ENCODE data around the gene TNFRSF17.
"Not testable (repeated sequence)": the region's sequence is repeated elsewhere in the genome, so short reads cannot be mapped to it uniquely, and the experiment has no call there.

Gene TNFRSF17

GRCh38 chr16:11964761-11965551 is at the start of gene TNFRSF17:
TSS of gene TNFRSF17 (plus strand) at chr16:11965210. CDS start at chr16:11965325, 115 bp downstream.
- no peak for DNase-seq

GRCh38 chr16:11915644-11916523 is 49.1 kb upstream of the TNFRSF17 start, which contains the start of gene GSPT1:
TSS of gene GSPT1 (minus strand) at chr16:11915956. CDS start at chr16:11915720, 236 bp downstream.
- peak; percentile 98 for DNase-seq

- no peak for DNase-seq
Observed at GRCh38 chr16:11916524-11917285, 48.3 kb upstream of the TNFRSF17 start.

GRCh38 chr16:11924046-11924445 is 41.0 kb upstream of the TNFRSF17 start:
- not testable (repeated sequence) for DNase-seq

- not testable (repeated sequence) for DNase-seq
Observed at GRCh38 chr16:11927350-11927749, 37.7 kb upstream of the TNFRSF17 start.

- DNase-seq = not testable (repeated sequence)
Observed at GRCh38 chr16:11941945-11942344, 23.1 kb upstream of the TNFRSF17 start, which contains the start of gene NPIPB2. TSS of gene NPIPB2 (minus strand) at chr16:11942045. CDS start at chr16:11942045, 0 bp downstream.

- DNase-seq = no peak
Observed at GRCh38 chr16:11946433-11946832, 18.6 kb upstream of the TNFRSF17 start.

- DNase-seq = no peak
Observed at GRCh38 chr16:11948819-11949218, 16.2 kb upstream of the TNFRSF17 start.

- DNase-seq = peak; percentile 18
Observed at GRCh38 chr16:11949527-11949926, 15.5 kb upstream of the TNFRSF17 start.

- no peak for DNase-seq
Observed at GRCh38 chr16:11950388-11950787, 14.6 kb upstream of the TNFRSF17 start.

GRCh38 chr16:11953576-11953975 is 11.4 kb upstream of the TNFRSF17 start:
- not testable (repeated sequence) for DNase-seq

- DNase-seq = no peak
Observed at GRCh38 chr16:11955713-11956123, 9.3 kb upstream of the TNFRSF17 start.

- no peak for DNase-seq
Observed at GRCh38 chr16:11956558-11956957, 8.5 kb upstream of the TNFRSF17 start.

- DNase-seq = no peak
Observed at GRCh38 chr16:11957591-11958395, 7.2 kb upstream of the TNFRSF17 start.

- DNase-seq = not testable (repeated sequence)
Observed at GRCh38 chr16:11962457-11962856, 2.6 kb upstream of the TNFRSF17 start.

- not testable (repeated sequence) for DNase-seq
Observed at GRCh38 chr16:11962978-11963377, 2.0 kb upstream of the TNFRSF17 start.

GRCh38 chr16:11963706-11964105 is 1.3 kb upstream of the TNFRSF17 start:
- no peak for DNase-seq

- no peak for DNase-seq
Observed at GRCh38 chr16:11966173-11966572, 1.2 kb downstream of the TNFRSF17 start.

- no peak for DNase-seq
Observed at GRCh38 chr16:11967195-11967911, 2.3 kb downstream of the TNFRSF17 start.

- no peak for DNase-seq
Observed at GRCh38 chr16:11968577-11968976, 3.6 kb downstream of the TNFRSF17 start.

- not testable (repeated sequence) for DNase-seq
Observed at GRCh38 chr16:11970292-11970691, 5.3 kb downstream of the TNFRSF17 start.

Measured in CD4-positive, alpha-beta T cell treated with Interferon gamma for 1 hour (primary cell).